Sigmoid colon (tissue), 4 donors: ENCODE data around the gene FSD1.

Source experiments
- EP300 ChIP-seq, 4 donors: sonication (generic); formaldehyde crosslinking; IDR thresholded peaks; one replicate each; pipeline ENCODE4 v1.6.1; 2017; ENCODE audit warnings: antibody characterized with exemption in 4 of 4
- POLR2A ChIP-seq, 2 donors: fragments of 450-650 bp; IDR thresholded peaks; one replicate each; pipeline ENCODE4 v1.6.1; 2016; ENCODE audit warnings: antibody characterized with exemption in 2 of 2, mild to moderate bottlenecking in 2 of 2, moderate library complexity in 2 of 2
- POLR2AphosphoS5 ChIP-seq, 4 donors: sonication (generic); formaldehyde crosslinking; IDR thresholded peaks; one replicate each; pipeline ENCODE4 v1.6.1; 2017; ENCODE audit warnings: antibody characterized with exemption in 4 of 4
- TF ChIP-seq, protein P1 (sequence below), 4 experiments: fragments of 450-650 bp in 3 of 4; fragments of 200-600 bp in 1 of 4; IDR thresholded peaks; one replicate each; pipeline ENCODE4 v1.5.1; 2016 to 2019; ENCODE audit warnings: antibody characterized with exemption in 4 of 4, mild to moderate bottlenecking in 3 of 4, moderate library complexity in 2 of 4

DNA sequence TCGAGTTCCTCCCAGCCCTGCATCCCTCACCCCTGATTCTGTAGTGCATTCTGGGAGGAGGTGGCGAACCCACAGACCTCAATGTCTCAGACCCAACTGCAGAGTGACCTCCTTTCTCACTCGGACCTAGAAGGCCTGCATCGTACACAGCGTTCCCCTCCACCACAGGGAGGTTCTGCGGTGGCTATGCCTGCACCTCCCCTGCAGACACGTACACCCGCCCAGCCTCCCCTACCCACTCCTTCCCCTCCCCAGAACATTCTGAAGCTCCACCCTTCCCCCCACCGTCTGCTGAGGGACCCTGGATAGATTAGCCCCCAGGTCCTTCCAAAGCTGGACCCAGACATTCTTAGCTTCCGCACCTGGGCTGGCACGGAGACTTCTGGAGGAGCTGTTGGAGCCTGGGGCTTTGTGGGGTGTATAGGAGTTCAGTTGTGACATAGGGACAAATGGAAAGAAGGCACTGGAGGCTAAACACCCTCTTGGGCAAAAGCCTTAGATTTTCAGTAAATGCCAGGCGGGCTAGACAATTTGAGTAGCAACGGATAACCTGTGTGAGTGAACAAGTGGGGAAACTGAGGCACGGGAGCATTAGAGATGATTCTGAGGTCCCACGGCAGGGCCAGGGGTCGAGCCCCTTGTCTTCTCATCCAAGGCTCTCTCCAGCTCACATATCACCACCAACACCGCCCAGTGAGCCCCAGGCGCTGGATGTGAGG is 420 bp upstream of the FSD1 start:
- TF ChIP-seq, protein P1, sequence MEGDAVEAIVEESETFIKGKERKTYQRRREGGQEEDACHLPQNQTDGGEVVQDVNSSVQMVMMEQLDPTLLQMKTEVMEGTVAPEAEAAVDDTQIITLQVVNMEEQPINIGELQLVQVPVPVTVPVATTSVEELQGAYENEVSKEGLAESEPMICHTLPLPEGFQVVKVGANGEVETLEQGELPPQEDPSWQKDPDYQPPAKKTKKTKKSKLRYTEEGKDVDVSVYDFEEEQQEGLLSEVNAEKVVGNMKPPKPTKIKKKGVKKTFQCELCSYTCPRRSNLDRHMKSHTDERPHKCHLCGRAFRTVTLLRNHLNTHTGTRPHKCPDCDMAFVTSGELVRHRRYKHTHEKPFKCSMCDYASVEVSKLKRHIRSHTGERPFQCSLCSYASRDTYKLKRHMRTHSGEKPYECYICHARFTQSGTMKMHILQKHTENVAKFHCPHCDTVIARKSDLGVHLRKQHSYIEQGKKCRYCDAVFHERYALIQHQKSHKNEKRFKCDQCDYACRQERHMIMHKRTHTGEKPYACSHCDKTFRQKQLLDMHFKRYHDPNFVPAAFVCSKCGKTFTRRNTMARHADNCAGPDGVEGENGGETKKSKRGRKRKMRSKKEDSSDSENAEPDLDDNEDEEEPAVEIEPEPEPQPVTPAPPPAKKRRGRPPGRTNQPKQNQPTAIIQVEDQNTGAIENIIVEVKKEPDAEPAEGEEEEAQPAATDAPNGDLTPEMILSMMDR (IDR thresholded peaks at IDR 0.05), result no peak
- TF ChIP-seq POLR2AphosphoS5 (IDR thresholded peaks at IDR 0.05) (no peak), EP300 (IDR thresholded peaks at IDR 0.05) (no peak), POLR2A (IDR thresholded peaks at IDR 0.05) (no peak)
